UCSD-AML1 (cell line): ENCODE measurements around the gene ADAMTS13.
"Not testable (repeated sequence)": the region's sequence is repeated elsewhere in the genome, so short reads cannot be mapped to it uniquely, and the experiment has no call there.

Experiments used
- DNase-seq: peaks from one replicate; lab custom pipeline; 2025; ENCODE audit not compliant: unreplicated experiment; lab: John Stamatoyannopoulos, UW

ADAMTS13 gene

GRCh38 chr9:133391449-133391848 is 30.7 kb upstream of the ADAMTS13 start:
- not testable (repeated sequence) for DNase-seq

- DNase-seq = not testable (repeated sequence)
These were observed 29.9 kb upstream of the ADAMTS13 start for GRCh38 chr9:133392308-133392707.

GRCh38 chr9:133393399-133393798 is 28.8 kb upstream of the ADAMTS13 start:
- DNase-seq = no peak

GRCh38 chr9:133394687-133395271 is 27.4 kb upstream of the ADAMTS13 start:
- no peak for DNase-seq

- peak; percentile 23 for DNase-seq
These were observed 25.2 kb upstream of the ADAMTS13 start for GRCh38 chr9:133396952-133397351.

- no peak for DNase-seq
These were observed 24.8 kb upstream of the ADAMTS13 start for GRCh38 chr9:133397370-133397769.

- no peak for DNase-seq
These were observed 24.3 kb upstream of the ADAMTS13 start for GRCh38 chr9:133397895-133398294.

- DNase-seq = no peak
These were observed 21.9 kb upstream of the ADAMTS13 start for GRCh38 chr9:133400292-133400691.

GRCh38 chr9:133401588-133401987 is 20.6 kb upstream of the ADAMTS13 start:
- no peak for DNase-seq

- no peak for DNase-seq
These were observed 19.5 kb upstream of the ADAMTS13 start for GRCh38 chr9:133402689-133403088.

- DNase-seq = no peak
These were observed 18.3 kb upstream of the ADAMTS13 start for GRCh38 chr9:133403766-133404453.

- no peak for DNase-seq
These were observed 17.6 kb upstream of the ADAMTS13 start for GRCh38 chr9:133404454-133405002.

GRCh38 chr9:133405508-133406438 is 16.4 kb upstream of the ADAMTS13 start:
- no peak for DNase-seq

- peak; percentile 71 for DNase-seq
These were observed 15.5 kb upstream of the ADAMTS13 start for GRCh38 chr9:133406480-133407307.

GRCh38 chr9:133408042-133408441 is 14.1 kb upstream of the ADAMTS13 start:
- no peak for DNase-seq

GRCh38 chr9:133415170-133415569 is 7.0 kb upstream of the ADAMTS13 start:
- no peak for DNase-seq

GRCh38 chr9:133417541-133418461 is 4.4 kb upstream of the ADAMTS13 start, which contains the start of gene REXO4:
Gene REXO4, minus strand, starts transcription at chr9:133418010. Its CDS starts 166 bp downstream, at chr9:133417844.
- peak; percentile 93 for DNase-seq

- no peak for DNase-seq
These were observed 3.2 kb upstream of the ADAMTS13 start for GRCh38 chr9:133419005-133419404.

- no peak for DNase-seq
These were observed 1.8 kb upstream of the ADAMTS13 start for GRCh38 chr9:133420392-133420827.
